HFF-Myc (cell line): ENCODE measurements around the gene PPEF1.

Experiments
- DNase-seq: peaks from one replicate; pipeline ENCODE4 v3.0.0-alpha.2; 2011; ENCODE audit warnings: low read depth; ENCODE audit errors: extremely low read depth
- H3K4me3 ChIP-seq: replicated peaks from 2 replicates; pipeline ENCODE4 v1.5.1; 2011; ENCODE audit warnings: low read depth, mild to moderate bottlenecking, control low read depth, low read length
- CTCF ChIP-seq: IDR thresholded peaks from 2 replicates; pipeline ENCODE4 v1.5.1; 2012; ENCODE audit warnings: mild to moderate bottlenecking, low read depth, low read length, control low read depth; ENCODE audit errors: missing control alignments

PPEF1 gene

DNA sequence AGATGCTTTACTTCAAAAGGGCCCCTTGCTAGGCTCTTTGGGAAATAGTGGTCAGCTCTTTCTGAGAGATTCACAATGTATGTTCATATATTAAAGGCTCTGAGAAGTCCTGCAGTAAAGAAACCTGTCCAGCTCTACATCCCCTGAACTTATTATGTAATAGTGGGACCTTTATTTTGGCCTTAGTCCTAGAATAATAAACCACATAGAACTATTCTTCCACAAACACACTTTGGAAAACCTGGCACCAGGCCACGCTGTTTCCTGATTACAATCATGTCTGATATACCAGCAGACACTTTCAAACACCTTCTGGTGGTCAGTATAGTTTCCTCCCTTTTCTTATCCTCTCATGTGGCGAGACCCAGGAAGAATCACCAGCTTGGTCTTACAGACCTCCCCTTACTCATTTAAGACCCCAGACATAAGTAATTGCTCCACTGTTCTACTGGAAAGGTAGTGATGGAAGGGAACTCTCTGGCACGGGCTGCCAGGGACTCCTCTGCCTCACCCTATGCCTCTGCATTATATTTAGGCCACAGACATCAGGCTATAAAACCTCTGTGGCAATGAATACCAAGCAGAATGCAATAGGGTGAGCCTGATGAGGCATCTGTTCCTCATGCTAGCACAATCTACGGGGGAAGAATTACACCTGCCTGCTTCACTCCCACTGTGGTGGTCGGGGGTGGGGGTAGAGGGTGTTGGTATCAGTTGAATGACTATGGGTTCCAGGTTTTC is 5.7 kb upstream of the PPEF1 start:
- DNase-seq = peak; percentile 6
- no peak overlapping the region for H3K4me3 ChIP-seq
- TF ChIP-seq CTCF = no peak

DNA sequence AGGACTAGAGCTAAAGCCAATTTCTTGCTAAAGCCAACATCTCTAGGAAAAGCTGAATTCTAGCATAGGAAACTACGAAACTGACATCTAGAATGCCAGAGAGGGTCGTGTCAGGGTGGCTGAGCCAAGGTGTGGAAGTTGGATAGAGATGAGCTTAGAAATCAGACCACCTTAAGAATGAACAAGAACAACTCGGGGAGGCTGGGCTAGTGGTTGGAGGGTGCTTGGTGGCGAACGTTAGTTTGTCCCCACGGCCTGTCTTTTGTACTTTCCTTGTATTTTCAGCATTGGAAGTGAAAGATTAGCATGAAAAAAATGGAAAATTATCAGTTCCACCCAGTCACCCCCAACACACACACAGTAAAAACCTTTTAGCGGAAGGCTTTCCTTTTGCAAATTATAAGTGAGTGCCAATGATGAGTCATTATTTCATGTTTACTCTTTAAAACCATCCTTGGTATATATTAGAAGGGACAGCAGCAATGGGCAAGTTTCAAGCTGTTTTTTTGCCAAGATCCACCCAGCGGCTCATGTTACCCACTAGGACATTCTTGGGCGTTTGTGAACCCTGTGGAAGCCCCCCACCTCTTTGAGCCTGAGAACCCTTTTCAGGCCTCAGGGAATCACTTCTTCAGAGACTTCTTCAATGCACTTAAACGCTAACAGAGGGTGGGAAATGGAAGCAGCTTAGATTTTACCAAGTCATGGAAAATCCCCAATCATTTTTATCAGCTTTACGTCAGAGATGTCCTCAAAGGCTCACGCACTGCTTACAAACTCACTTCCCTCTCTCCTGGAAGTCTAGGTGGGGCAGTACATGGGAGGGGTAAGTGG is 4.9 kb upstream of the PPEF1 start:
- peak; percentile 11 for DNase-seq
- no peak overlapping the region for H3K4me3 ChIP-seq
- no peak for TF ChIP-seq CTCF

DNA sequence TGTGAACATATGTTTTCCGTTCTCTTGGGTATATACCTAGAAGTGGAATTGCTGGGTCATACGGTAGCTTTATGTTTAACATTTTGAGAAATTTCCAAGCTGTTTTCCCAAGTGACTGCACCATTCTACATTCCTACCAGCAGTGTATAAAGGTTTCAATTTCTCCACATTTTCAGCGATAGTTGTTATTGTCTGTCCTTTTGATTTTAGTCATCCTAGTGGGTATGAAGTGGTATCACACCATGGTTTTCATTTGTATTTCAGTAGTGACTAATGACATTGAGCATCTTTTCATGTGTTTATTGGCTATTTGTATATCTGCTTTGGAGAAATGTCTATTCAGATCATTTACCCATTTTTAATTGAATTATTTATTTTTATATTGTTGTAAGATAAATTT is 2.4 kb downstream of the PPEF1 start:
- TF ChIP-seq CTCF = no peak
- no peak for DNase-seq
- H3K4me3 ChIP-seq = no peak overlapping the region

GRCh38 chrX:18714910-18715309 is 7.5 kb downstream of the PPEF1 start:
- TF ChIP-seq CTCF = no peak
- no peak for DNase-seq

DNA sequence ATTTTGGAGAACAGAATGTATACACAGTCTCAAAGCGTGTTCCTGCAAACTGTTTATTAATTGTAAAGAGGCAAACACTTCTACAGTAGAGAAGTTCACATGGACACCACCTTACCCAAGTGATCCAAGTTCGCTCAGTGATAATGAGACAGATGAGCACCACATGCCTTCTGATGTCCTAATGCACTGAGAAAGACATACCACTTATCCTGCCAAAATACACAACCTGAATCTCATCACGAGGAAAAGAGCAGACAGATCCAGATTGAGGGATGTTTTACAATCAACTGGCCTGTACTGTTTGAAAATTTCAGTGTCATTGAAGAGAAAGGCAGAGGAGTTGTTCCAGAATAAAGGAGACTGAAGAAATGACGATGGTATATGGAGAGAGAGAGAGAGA is 12.4 kb downstream of the PPEF1 start:
- TF ChIP-seq CTCF = no peak
- DNase-seq = no peak
- H3K4me3 ChIP-seq = no peak overlapping the region

More at GRCh38 chrX:18714910-18715309, 7.5 kb downstream of the PPEF1 start:
- H3K4me3 ChIP-seq = no peak overlapping the region

DNA sequence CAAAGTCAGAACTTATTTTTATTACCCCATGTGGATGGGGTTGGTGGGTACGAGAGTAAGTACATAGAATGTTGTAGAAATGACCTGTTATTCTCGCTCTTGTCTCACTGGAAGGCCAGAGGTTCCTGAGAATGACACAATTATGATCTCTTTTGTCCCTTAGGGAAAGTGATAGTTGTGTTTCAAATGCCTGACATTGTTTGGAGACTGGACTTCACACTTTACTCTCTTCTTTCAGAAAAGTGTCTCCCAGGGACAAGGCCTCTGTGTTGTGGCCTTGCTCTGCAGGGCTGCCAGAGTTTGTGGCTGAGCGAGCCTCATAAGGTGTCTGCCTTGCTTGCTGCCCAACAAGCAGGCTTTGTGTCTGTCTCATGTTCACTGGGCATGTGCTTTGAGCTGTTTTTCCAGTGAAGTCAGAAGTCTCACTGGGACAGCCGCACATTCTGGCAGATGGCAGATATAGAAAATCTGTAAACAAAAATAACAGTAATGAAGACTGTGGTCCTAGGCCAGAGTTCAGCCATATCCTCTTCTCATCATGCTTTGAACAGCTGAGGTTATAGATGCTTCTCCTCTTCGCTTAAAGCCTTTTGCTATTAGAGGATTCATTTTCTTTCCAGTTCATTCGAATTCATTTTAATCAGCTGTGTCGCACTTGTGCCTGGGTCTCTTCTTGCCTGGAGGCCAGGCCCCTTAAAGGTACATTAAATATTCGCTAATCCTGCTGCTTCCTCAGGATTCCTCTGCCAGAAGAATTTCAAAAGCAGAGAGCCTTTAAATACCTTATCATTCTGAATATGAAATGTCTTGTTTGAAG is 14.4 kb downstream of the PPEF1 start:
- DNase-seq = no peak
- no peak overlapping the region for H3K4me3 ChIP-seq
- TF ChIP-seq CTCF = no peak
